Suprapubic skin (tissue), 4 donors: Measurements from ENCODE around the gene EZR.

Source experiments
- CTCF ChIP-seq, 2 donors: fragments of 200-600 bp in 1 of 2; fragments of 450-650 bp in 1 of 2; sonication (generic) in 1 of 2; IDR thresholded peaks; one replicate each; pipeline ENCODE4 v1.5.1; 2016 to 2019; ENCODE audit warnings: antibody characterized with exemption in 2 of 2, mild to moderate bottlenecking in 1 of 2, moderate library complexity in 1 of 2
- EP300 ChIP-seq: sonication (generic); formaldehyde crosslinking; IDR thresholded peaks from one replicate; pipeline ENCODE4 v1.6.1; 2017; ENCODE audit warnings: antibody characterized with exemption
- POLR2A ChIP-seq, 2 donors: fragments of 450-650 bp; IDR thresholded peaks; one replicate each; pipeline ENCODE4 v1.6.1; 2017; ENCODE audit warnings: antibody characterized with exemption in 2 of 2, mild to moderate bottlenecking in 2 of 2, moderate library complexity in 2 of 2
- POLR2AphosphoS5 ChIP-seq, 3 donors: sonication (generic); formaldehyde crosslinking; IDR thresholded peaks; one replicate each; pipeline ENCODE4 v1.6.1; 2017; ENCODE audit warnings: antibody characterized with exemption in 3 of 3

DNA sequence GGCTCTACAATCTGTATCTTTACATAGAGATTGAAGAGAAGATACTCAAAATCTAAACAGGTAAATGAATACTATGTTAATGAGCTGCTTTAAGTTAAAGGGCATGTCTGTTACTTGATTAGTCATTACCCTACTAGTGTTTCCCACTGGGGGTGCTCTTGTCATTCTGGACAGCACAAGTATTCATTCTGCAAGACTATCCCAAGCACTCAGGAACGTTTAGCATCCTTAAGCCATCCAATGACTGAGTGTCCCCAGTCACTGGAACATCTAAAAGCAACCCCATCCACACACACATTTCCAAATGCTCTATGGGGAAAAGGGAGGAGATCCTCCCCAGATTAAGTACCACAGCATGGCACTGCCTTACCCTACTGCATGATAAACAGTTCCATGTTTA is 25.7 kb downstream of the EZR start:
- peak; percentile 19 to 24 for TF ChIP-seq CTCF (IDR thresholded peaks at IDR 0.05)
- TF ChIP-seq POLR2A (IDR thresholded peaks at IDR 0.05) = no peak
- no peak for TF ChIP-seq POLR2AphosphoS5 (IDR thresholded peaks at IDR 0.05)
- TF ChIP-seq EP300 = no peak
